Lower leg skin (tissue), 3 donors: ENCODE measurements around the gene HSPA12B.

ENCODE experiments used
- POLR2A ChIP-seq, 2 donors: fragments of 450-650 bp; IDR thresholded peaks; one replicate each; pipeline ENCODE4 v1.6.1; 2016 to 2017; ENCODE audit warnings: antibody characterized with exemption in 2 of 2, mild to moderate bottlenecking in 1 of 2, moderate library complexity in 1 of 2
- TF ChIP-seq, protein P1 (sequence below), 3 donors: fragments of 450-650 bp; IDR thresholded peaks; one replicate each; pipeline ENCODE4 v1.5.1; 2016; ENCODE audit warnings: antibody characterized with exemption in 3 of 3, mild to moderate bottlenecking in 3 of 3, moderate library complexity in 2 of 3

DNA sequence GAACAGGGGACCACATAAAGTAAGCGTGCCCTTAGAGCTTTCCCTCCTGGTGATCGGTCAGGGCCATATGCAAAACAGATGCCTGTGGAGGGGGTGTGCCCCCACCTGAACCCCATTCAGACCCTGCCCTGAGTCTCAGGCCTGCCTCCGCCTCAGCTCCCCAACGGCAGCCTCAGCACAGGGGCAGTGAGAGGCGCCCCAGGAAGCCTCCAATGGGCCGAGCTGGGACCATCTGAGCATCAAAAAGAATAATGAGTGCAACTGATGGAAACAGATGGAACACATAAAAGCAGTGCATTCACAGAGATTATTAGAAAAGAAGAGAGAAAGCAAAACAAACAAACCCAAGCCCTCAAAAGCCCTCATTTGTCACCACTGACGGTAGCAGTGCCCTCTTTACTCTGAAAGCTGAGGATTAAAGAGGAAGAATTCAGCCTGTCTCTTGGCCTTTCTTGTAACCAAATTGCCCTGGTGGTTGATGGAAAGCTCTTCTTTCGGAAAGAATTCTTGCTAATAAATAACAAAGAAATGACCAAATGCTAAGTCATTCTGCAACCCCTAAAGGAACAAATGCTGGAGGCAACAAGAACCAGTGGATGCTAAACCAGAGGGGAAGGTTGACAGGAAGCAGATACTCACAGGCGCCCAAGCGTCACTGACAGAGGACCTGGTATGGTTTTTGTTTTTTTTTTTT lies 28.3 kb downstream of the HSPA12B start:
- TF ChIP-seq, protein P1, sequence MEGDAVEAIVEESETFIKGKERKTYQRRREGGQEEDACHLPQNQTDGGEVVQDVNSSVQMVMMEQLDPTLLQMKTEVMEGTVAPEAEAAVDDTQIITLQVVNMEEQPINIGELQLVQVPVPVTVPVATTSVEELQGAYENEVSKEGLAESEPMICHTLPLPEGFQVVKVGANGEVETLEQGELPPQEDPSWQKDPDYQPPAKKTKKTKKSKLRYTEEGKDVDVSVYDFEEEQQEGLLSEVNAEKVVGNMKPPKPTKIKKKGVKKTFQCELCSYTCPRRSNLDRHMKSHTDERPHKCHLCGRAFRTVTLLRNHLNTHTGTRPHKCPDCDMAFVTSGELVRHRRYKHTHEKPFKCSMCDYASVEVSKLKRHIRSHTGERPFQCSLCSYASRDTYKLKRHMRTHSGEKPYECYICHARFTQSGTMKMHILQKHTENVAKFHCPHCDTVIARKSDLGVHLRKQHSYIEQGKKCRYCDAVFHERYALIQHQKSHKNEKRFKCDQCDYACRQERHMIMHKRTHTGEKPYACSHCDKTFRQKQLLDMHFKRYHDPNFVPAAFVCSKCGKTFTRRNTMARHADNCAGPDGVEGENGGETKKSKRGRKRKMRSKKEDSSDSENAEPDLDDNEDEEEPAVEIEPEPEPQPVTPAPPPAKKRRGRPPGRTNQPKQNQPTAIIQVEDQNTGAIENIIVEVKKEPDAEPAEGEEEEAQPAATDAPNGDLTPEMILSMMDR (IDR thresholded peaks at IDR 0.05): no peak
- TF ChIP-seq POLR2A (IDR thresholded peaks at IDR 0.05): no peak
